B cell (primary cell): Measurements from ENCODE around the gene TCEAL4. TPM values are rescaled to one million over a fixed set of nuclear protein-coding genes. Genes with fewer than 3 reads are reported as not detected.

Source experiments
- ATAC-seq: fragments of 200-7000 bp; cut with Tn5 transposase; one replicate; pipeline ENCODE4 v1.10.0; 2021; ENCODE audit warnings: low read depth, mild to moderate bottlenecking, moderate number of reproducible peaks, moderate library complexity
- CTCF ChIA-PET: fragments of 350-600 bp; sonication (Branson Sonifier 250); formaldehyde crosslinking; loops from one replicate; lab custom pipeline; 2021; ENCODE audit warnings: antibody characterized with exemption, inconsistent platforms; lab: Charles Lee
- POLR2A ChIA-PET: fragments of 350-600 bp; sonication (Branson Sonifier 250); formaldehyde crosslinking; loops from one replicate; lab custom pipeline; 2021; ENCODE audit warnings: antibody characterized with exemption; lab: Charles Lee
- DNase-seq: peaks from one replicate; pipeline ENCODE4 v3.0.0; 2013
- H2AFZ ChIP-seq: 2 replicates; pipeline ENCODE4 v1.6.1; 2012; ENCODE audit warnings: mild to moderate bottlenecking, low read depth, low read length; ENCODE audit not compliant: insufficient read depth, poor library complexity, severe bottlenecking
- H3K27ac ChIP-seq, 2 donors: 1 replicate in 1 of 2; 2 replicates in 1 of 2; pipeline ENCODE4 v1.5.1; 2012 to 2013; ENCODE audit warnings: low read length in 2 of 2, mild to moderate bottlenecking in 2 of 2, moderate library complexity in 1 of 2
- H3K27me3 ChIP-seq, 4 experiments: fragments of 200-600 bp in 1 of 4; sonication (generic) in 1 of 4; replicated peaks in 1 of 4; 1 replicate in 2 of 4; 2 replicates in 2 of 4; pipeline versions ENCODE4 v1.6.1 to v1.7.0; 2013 to 2016; ENCODE audit warnings: low read length in 3 of 4, mild to moderate bottlenecking in 2 of 4, mixed read lengths in 1 of 4, moderate library complexity in 1 of 4; ENCODE audit not compliant: insufficient read depth in 4 of 4, control insufficient read depth in 3 of 4; ENCODE audit errors: control extremely low read depth in 1 of 4
- H3K36me3 ChIP-seq, 2 experiments: replicated peaks in 1 of 2; 1 replicate in 1 of 2; 2 replicates in 1 of 2; pipeline versions ENCODE4 v1.6.1 to v1.7.1; 2013; ENCODE audit warnings: low read length in 1 of 2; ENCODE audit not compliant: insufficient read depth in 2 of 2, control insufficient read depth in 1 of 2; ENCODE audit errors: control extremely low read depth in 1 of 2, extremely low read depth in 1 of 2
- H3K4me1 ChIP-seq, 2 donors: fragments of 200-600 bp in 1 of 2; sonication (generic) in 1 of 2; 1 replicate in 1 of 2; 2 replicates in 1 of 2; pipeline versions ENCODE4 v1.5.1 to v1.6.1; 2013 to 2017; ENCODE audit warnings: low read length in 2 of 2; ENCODE audit not compliant: control insufficient read depth in 2 of 2, insufficient read depth in 2 of 2
- H3K4me2 ChIP-seq: replicated peaks from 2 replicates; pipeline ENCODE3; 2012; ENCODE audit warnings: mild to moderate bottlenecking, low read depth, low read length; ENCODE audit not compliant: poor library complexity, severe bottlenecking
- H3K4me3 ChIP-seq, 5 experiments: fragments of 200-600 bp in 1 of 5; sonication (generic) in 1 of 5; 1 replicate in 3 of 5; 2 replicates in 2 of 5; pipeline versions ENCODE4 v1.5.1 to v1.7.0; 2011 to 2016; ENCODE audit warnings: low read length in 4 of 5, mild to moderate bottlenecking in 4 of 5, low read depth in 2 of 5, control low read depth in 1 of 5, moderate library complexity in 1 of 5; ENCODE audit not compliant: insufficient read depth in 1 of 5; ENCODE audit errors: control extremely low read depth in 1 of 5, extremely low read depth in 1 of 5
- H3K79me2 ChIP-seq: fragments of 200-600 bp; sonication (generic); one replicate; pipeline ENCODE4 v1.6.0; 2016; ENCODE audit warnings: low read length; ENCODE audit not compliant: control insufficient read depth, insufficient read depth
- H3K9ac ChIP-seq: fragments of 200-600 bp; sonication (generic); 2 replicates; pipeline ENCODE4 v1.6.1; 2017; ENCODE audit warnings: mild to moderate bottlenecking, low read length, moderate library complexity
- H3K9me3 ChIP-seq, 3 donors: one replicate each; pipeline versions ENCODE4 v1.6.1 to v1.7.1; 2013; ENCODE audit warnings: low read length in 2 of 3; ENCODE audit not compliant: control insufficient read depth in 2 of 3, insufficient read depth in 1 of 3; ENCODE audit errors: control extremely low read depth in 1 of 3
- H4K20me1 ChIP-seq: 2 replicates; pipeline ENCODE4 v1.6.0; 2012; ENCODE audit warnings: mild to moderate bottlenecking, low read length; ENCODE audit not compliant: insufficient read depth, control insufficient read depth, poor library complexity, severe bottlenecking
- H3K27ac Mint-ChIP-seq: one replicate; pipeline ENCODE4 v1.8.0; 2021; ENCODE audit warnings: mixed read lengths
- H3K27me3 Mint-ChIP-seq: one replicate; pipeline ENCODE4 v1.8.0; 2021; ENCODE audit warnings: mixed read lengths
- H3K4me1 Mint-ChIP-seq: one replicate; pipeline ENCODE4 v1.8.0; 2021; ENCODE audit warnings: mixed read lengths
- H3K4me3 Mint-ChIP-seq: one replicate; pipeline ENCODE4 v1.8.0; 2021; ENCODE audit warnings: mixed read lengths
- H3K9me3 Mint-ChIP-seq: one replicate; pipeline ENCODE4 v1.8.0; 2022; ENCODE audit warnings: mixed read lengths; ENCODE audit not compliant: insufficient read depth
- EZH2 ChIP-seq: IDR thresholded peaks from 2 replicates; pipeline ENCODE4 v1.6.1; 2012; ENCODE audit warnings: borderline replicate concordance, low read depth, mild to moderate bottlenecking, moderate library complexity, low read length; ENCODE audit not compliant: insufficient read depth, poor library complexity, severe bottlenecking
- WGBS: methylation state at CpG from one replicate; pipeline ENCODE4 v1.1.5; 2013; ENCODE audit warnings: missing lambda C conversion rate; ENCODE audit not compliant: insufficient coverage; 5-methylcytosine and 5-hydroxymethylcytosine counted together
- intact Hi-C: fragments of 100-400 bp; cut with micrococcal nuclease; formaldehyde crosslinking; loops from one replicate; pipeline ENCODE4 v1.10.0; 2022
- polyA minus RNA-seq: library from RNA; depleted of rRNA, polyadenylated mRNA; stranded (reverse); fragments of >200 nt; gene quantifications from 2 replicates; pipeline ENCODE4 v1.2.3, GENCODE V29; 2012
- polyA plus RNA-seq: library from polyadenylated mRNA; depleted of rRNA; stranded (reverse); fragments of >200 nt; gene quantifications from 2 replicates; pipeline ENCODE4 v1.2.3, GENCODE V29; 2012
- total RNA-seq, 2 donors: library from RNA; stranded (reverse); fragments of 120-200 nt in 1 of 2; gene quantifications; 1 replicate in 1 of 2; 2 replicates in 1 of 2; pipeline versions ENCODE4 v1.2.3 to v1.2.4, GENCODE V29; 2013 to 2022
- TF ChIP-seq, protein P1 (sequence below): fragments of 200-600 bp; IDR thresholded peaks from one replicate; pipeline ENCODE4 v1.8.0; 2022; ENCODE audit warnings: antibody characterized with exemption, mild to moderate bottlenecking

Gene TCEAL4
- total RNA-seq (22.4 and 23.1 TPM in 2 replicates), polyA plus RNA-seq (3.0 and 6.5 TPM in 2 replicates), polyA minus RNA-seq (3.0 and 4.1 TPM in 2 replicates)
- total RNA-seq (2013), result 17.7 TPM

DNA sequence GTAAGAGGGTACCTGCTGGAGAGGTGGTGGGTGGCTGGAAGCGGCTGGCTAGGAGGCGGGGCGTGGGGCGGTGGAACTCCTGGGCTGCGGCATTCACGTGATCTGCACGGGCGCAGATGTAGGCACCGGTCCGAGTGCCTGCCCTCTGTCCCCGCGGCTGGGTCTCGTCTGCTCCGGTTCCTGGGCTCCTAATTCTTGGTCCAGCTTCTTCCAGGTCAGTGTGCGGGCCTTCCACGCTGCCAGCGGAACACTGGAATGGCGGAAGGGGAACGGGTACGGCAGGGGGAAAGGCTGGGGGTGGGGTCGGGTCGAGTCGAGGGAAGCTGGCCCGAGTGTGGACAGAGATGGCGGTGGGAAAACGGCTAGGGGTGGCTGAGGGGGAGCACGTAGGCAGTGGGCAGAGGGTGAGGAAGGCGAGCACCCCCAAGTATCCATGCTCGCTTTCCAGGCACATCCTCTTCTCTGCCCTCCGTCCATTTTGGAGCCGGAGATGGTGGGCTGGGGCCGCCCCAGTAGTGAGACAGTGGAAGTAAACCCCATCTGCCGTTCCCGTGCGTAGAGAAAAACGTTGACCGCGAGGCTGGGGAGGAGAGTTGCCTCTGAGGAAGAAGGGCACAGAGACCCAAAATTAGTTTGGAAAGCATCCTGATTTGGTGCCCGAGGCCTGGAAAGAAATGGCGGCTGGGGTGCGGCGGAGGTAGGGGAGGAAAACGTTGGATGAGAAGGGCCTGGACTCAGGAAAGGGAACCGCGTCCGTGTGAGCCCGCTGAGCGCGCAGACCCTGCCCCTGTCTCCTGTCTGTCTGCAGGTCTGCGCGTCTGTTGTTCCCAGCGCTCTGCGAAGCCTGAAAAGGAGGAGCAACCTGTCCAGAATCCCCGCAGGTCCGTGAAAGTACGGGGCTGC lies at the start of gene TCEAL4:
TCEAL4 (plus strand) TSS at position 105 of the 903 bp plus-strand sequence. CDS start 1,161 bp downstream, outside the sequence.
- Histone ChIP-seq H3K4me1 (peaks cover 3 to 8% of the 10 kb centered on the region in 2 donors), H3K4me2 (peak within 1 kb of the TSS; percentile 72), H3K27ac (peak within 1 kb of the TSS in 1 of 2 donors; percentile 66), H3K9ac (peak within 1 kb of the TSS; percentile 74), H3K9me3 (no peaks in the 10 kb centered on the region), H3K27me3 (no peaks in the 10 kb centered on the region), H3K36me3 (no peaks in the 10 kb centered on the region), H4K20me1 (no peaks in the 10 kb centered on the region), H2AFZ (peak within 1 kb of the TSS; percentile 82), H3K79me2 (no peaks in the 10 kb centered on the region), H3K4me3 (peak within 1 kb of the TSS in 4 of 5 experiments; percentile 62 to 71 (median 66))
- Mint-ChIP-seq H3K27me3 (peaks cover 2% of the 10 kb centered on the region), H3K4me1 (peaks cover 19% of the 10 kb centered on the region), H3K27ac (peak within 1 kb of the TSS; percentile 85), H3K4me3 (peak within 1 kb of the TSS; percentile 91), H3K9me3 (no peaks in the 10 kb centered on the region)
- TF ChIP-seq, protein P1, sequence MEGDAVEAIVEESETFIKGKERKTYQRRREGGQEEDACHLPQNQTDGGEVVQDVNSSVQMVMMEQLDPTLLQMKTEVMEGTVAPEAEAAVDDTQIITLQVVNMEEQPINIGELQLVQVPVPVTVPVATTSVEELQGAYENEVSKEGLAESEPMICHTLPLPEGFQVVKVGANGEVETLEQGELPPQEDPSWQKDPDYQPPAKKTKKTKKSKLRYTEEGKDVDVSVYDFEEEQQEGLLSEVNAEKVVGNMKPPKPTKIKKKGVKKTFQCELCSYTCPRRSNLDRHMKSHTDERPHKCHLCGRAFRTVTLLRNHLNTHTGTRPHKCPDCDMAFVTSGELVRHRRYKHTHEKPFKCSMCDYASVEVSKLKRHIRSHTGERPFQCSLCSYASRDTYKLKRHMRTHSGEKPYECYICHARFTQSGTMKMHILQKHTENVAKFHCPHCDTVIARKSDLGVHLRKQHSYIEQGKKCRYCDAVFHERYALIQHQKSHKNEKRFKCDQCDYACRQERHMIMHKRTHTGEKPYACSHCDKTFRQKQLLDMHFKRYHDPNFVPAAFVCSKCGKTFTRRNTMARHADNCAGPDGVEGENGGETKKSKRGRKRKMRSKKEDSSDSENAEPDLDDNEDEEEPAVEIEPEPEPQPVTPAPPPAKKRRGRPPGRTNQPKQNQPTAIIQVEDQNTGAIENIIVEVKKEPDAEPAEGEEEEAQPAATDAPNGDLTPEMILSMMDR, result no peak
- no peak for TF ChIP-seq EZH2
- WGBS, result 2% methylated on average over 33 of the region's 56 CpGs
- intact Hi-C loops, result loop anchor here (5.0 kb wide), 1 partner anchor 42 kb away; the partner anchor contains the start of gene TCEAL1
- peak; percentile 52 for DNase-seq
- ChIA-PET CTCF (no interaction called here), POLR2A (interaction anchor here (0.5 to 0.8 kb wide), 2 partner anchors 22 to 107 kb away, joined by 3 read pairs; partner anchors contain the start of gene TCEAL3)
- peak; percentile 91 for ATAC-seq

DNA sequence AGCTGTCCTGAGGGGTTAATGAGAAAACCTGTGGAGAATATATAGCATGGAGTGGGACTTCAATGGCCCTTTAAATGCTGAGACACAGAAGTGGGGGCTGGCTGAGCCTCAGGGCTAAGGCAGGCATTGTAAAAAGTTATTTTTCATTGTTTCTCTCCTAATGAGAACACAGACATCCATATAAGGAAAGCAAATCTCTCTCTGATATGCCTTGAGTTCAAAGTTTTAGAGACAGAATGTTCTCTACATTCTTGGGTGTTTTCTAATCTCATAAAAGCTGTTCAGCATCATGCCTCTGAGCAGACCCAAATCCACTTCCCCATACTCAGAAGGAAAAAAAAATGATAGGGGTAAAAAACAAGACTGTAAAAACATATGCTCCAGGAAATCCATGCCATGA lies 49.2 kb upstream of the TCEAL4 start:
- DNase-seq (no peak), ATAC-seq (no peak)
- Histone ChIP-seq H3K27me3 (peaks cover 0 to 3% (median 0%) of the 10 kb centered on the region in 4 experiments), H3K27ac (no peak overlapping the region), H3K79me2 (no peaks in the 10 kb centered on the region), H3K9ac (no peak overlapping the region), H4K20me1 (no peaks in the 10 kb centered on the region), H3K4me1 (peaks cover 3 to 4% of the 10 kb centered on the region in 2 donors), H3K4me3 (no peak overlapping the region), H2AFZ (no peak overlapping the region), H3K36me3 (no peaks in the 10 kb centered on the region), H3K4me2 (no peak overlapping the region), H3K9me3 (no peaks in the 10 kb centered on the region)
- TF ChIP-seq, protein P1, result no peak
- TF ChIP-seq EZH2, result no peak
- POLR2A ChIA-PET, result no interaction called here
- no peak overlapping the region for H3K4me3 Mint-ChIP-seq
- intact Hi-C loops, result no loop called here
- no peaks in the 10 kb centered on the region for H3K9me3 Mint-ChIP-seq
- H3K4me1 Mint-ChIP-seq, result peaks cover 4% of the 10 kb centered on the region
- no peaks in the 10 kb centered on the region for H3K27me3 Mint-ChIP-seq
- no peak overlapping the region for H3K27ac Mint-ChIP-seq
- CTCF ChIA-PET, result interaction anchor here (1.3 kb wide), 1 partner anchor 283 kb away, joined by 4 read pairs; no protein-coding TSS in a partner anchor
